Type B pancreatic cell (in vitro differentiated cells): Measurements from ENCODE around the gene CFAP99. TPM values are rescaled to one million over a fixed set of nuclear protein-coding genes. Genes with fewer than 3 reads are reported as not detected.

Experiments used
- DNase-seq: peaks from one replicate; pipeline ENCODE4 v3.0.0; 2021; ENCODE audit warnings: mixed read lengths; ENCODE audit not compliant: unreplicated experiment; ENCODE audit errors: extremely low spot score
- H3K27ac Mint-ChIP-seq: 2 replicates; pipeline ENCODE4 v1.8.0; 2021; ENCODE audit warnings: mild to moderate bottlenecking, mixed read lengths
- H3K27me3 Mint-ChIP-seq: 2 replicates; pipeline ENCODE4 v1.8.0; 2021; ENCODE audit warnings: mixed read lengths
- H3K36me3 Mint-ChIP-seq: 2 replicates; pipeline ENCODE4 v1.8.0; 2021; ENCODE audit warnings: mixed read lengths
- H3K4me1 Mint-ChIP-seq: one replicate; pipeline ENCODE4 v1.8.0; 2021; ENCODE audit warnings: mixed read lengths; ENCODE audit not compliant: unreplicated experiment
- H3K4me3 Mint-ChIP-seq: 2 replicates; pipeline ENCODE4 v1.8.0; 2021; ENCODE audit warnings: mild to moderate bottlenecking, mixed read lengths
- H3K9me3 Mint-ChIP-seq: 2 replicates; pipeline ENCODE4 v1.8.0; 2021; ENCODE audit warnings: mixed read lengths
- total RNA-seq: library from RNA; stranded (reverse); gene quantifications from 2 replicates; pipeline ENCODE4 v1.2.1, GENCODE V29; 2021; ENCODE audit warnings: low replicate concordance
- TF ChIP-seq, protein P1 (sequence below): fragments of 200-600 bp; sonication (generic); conservative IDR thresholded peaks from 2 replicates; pipeline ENCODE4 v1.5.0; 2021; ENCODE audit warnings: antibody characterized with exemption, mild to moderate bottlenecking

Gene CFAP99
- total RNA-seq, 1 donor from 2014 or later = 1.1 TPM

DNA sequence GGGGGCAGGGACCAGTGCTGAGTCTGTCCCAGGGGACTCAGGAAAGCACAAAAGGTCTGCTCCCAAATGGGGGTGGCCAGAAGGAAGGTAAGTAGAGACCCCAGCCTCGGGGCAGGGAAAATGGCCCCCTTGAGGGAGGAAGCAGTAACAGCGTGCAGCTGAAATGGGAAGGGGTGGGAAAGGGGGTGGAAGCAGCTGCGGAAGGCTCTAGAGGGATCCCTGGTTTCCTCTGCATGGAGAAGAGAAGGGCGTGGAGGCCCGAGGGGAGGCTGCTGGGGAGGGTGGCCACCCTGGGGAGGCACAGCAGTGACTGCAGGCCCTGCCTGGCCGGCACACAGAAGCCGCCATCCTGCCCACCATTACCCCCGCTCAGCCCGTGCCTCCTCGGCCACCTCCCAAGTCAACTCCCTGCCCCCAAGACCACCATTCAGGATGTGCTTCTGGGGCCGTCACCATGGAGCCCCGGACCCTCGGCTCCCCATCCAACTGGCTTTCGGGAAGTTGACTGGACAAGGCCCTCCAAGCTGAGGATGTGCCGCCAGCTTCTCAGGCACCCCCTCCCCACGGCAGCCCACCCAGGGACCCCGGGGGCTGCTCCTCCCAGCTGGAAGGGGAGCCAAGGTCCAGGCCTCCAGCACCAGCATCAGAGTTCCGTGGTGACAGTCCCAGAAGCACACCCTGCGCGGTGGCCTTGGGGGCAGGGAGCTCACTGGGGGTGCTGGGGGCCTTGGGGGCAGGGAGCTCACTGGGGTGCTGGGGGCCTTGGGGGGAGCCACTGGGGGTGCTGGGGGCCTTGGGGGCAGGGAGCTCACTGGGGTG is 23.6 kb downstream of the CFAP99 start:
- TF ChIP-seq, protein P1, sequence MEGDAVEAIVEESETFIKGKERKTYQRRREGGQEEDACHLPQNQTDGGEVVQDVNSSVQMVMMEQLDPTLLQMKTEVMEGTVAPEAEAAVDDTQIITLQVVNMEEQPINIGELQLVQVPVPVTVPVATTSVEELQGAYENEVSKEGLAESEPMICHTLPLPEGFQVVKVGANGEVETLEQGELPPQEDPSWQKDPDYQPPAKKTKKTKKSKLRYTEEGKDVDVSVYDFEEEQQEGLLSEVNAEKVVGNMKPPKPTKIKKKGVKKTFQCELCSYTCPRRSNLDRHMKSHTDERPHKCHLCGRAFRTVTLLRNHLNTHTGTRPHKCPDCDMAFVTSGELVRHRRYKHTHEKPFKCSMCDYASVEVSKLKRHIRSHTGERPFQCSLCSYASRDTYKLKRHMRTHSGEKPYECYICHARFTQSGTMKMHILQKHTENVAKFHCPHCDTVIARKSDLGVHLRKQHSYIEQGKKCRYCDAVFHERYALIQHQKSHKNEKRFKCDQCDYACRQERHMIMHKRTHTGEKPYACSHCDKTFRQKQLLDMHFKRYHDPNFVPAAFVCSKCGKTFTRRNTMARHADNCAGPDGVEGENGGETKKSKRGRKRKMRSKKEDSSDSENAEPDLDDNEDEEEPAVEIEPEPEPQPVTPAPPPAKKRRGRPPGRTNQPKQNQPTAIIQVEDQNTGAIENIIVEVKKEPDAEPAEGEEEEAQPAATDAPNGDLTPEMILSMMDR = no peak

DNA sequence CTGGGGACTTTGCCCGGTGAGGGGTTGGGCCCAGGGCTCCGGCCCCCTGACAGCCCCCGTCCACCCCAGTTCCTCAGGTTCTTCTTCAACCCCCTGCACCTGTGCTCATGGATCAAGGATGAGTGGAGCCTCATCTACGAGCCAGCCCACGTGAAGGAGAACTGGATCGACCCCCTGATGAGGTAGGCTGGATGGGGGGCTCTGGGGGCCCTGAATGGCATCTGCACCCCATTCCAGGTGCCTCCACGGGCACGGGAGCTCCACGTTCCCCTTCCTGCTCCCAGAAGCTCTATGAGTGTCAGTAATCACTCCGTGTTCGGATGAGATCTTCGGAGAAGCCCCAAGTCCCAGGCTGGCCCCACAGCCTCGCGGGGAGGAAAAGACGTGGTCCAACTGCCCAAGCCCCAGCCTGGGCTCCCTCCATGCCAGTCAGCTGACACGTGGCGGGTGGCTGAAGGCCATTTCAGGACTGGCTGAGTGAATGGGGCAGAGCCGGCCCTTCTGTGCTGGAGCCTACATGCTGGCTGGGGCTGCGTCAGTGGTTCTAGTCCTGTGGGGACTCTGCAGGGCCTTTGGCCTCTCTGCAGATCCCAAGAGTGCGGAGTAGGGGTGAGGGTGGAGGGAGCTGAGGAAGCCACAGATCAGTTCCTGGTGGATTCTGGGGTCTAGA is 24.4 kb downstream of the CFAP99 start:
- Mint-ChIP-seq H3K27me3 (no peaks in the 10 kb centered on the region), H3K4me3 (no peak overlapping the region), H3K36me3 (no peaks in the 10 kb centered on the region), H3K4me1 (no peaks in the 10 kb centered on the region), H3K27ac (no peak overlapping the region), H3K9me3 (no peaks in the 10 kb centered on the region)
- DNase-seq = no peak
- TF ChIP-seq, protein P1 = no peak

More for the DNA sequence above, 23.6 kb downstream of the CFAP99 start:
- H3K4me3 Mint-ChIP-seq = no peak overlapping the region
- peak; percentile 67 for DNase-seq
- H3K9me3 Mint-ChIP-seq = no peaks in the 10 kb centered on the region
- no peak overlapping the region for H3K27ac Mint-ChIP-seq
- no peaks in the 10 kb centered on the region for H3K27me3 Mint-ChIP-seq
- H3K36me3 Mint-ChIP-seq = no peaks in the 10 kb centered on the region
- H3K4me1 Mint-ChIP-seq = no peaks in the 10 kb centered on the region

DNA sequence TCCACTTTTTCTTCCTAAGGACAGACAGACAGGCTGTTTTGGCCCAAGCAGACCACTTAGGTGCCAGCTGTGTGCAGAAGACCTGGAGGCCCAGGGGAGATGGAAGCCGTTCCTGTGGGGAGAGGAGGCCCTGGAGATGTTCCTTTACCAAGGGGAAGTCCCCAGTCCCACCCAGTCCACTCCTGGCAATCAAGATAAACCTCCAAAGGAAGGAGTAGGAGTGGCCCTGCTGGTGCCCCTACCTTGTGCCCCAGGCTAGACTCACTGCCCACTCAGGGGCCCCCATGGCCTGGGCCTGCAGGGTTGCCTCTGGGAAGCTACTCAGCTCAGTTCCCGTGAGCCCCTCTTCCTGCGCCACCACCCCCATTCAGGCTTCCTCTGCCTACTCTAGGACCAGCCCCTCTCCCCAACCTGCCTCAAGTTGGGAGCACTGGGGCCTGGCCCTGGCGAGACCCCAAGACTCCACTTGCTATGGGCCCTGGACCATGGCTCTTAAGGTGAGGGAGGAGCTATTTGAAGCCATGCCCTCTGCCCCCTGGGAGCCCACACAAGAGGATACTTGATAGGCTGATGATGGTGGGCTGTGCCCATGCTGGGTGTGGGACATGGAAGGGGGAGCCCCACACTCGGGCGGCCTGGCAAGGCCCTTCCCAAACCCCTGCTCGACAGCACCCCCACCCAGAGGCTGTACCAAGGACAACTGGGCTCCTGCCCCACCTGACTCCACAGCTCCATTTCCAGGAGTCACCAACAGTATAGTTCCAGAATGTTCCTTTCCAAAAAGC is 25.4 kb downstream of the CFAP99 start:
- H3K4me3 Mint-ChIP-seq = no peak overlapping the region
- no peaks in the 10 kb centered on the region for H3K36me3 Mint-ChIP-seq
- TF ChIP-seq, protein P1 = no peak
- no peaks in the 10 kb centered on the region for H3K9me3 Mint-ChIP-seq
- DNase-seq = no peak
- no peaks in the 10 kb centered on the region for H3K27me3 Mint-ChIP-seq
- H3K27ac Mint-ChIP-seq = no peak overlapping the region
- H3K4me1 Mint-ChIP-seq = no peaks in the 10 kb centered on the region

DNA sequence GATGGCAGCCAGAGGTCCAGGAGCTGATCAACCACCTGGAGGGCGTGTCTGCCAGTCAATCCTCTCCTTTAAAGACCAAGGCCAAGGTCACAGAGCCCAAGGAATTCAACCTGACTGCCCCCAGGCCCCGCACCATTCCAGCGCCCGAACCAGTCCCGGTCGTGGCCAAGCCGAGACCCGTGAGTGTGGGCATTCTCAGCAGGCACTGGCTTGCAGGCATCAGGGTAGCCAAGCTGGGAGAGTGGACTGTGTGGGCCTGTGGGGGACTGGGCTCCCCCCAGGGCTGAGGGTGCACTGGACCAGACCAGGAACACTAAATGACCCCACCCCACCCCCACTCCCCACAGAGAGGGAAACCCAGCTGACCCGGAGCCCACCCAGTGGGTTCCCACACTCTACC is 26.4 kb downstream of the CFAP99 start:
- Mint-ChIP-seq H3K27me3 (no peaks in the 10 kb centered on the region), H3K9me3 (no peaks in the 10 kb centered on the region), H3K4me3 (no peak overlapping the region), H3K36me3 (no peaks in the 10 kb centered on the region), H3K4me1 (no peaks in the 10 kb centered on the region), H3K27ac (no peak overlapping the region)
- peak; percentile 62 for DNase-seq
- TF ChIP-seq, protein P1 = no peak

DNA sequence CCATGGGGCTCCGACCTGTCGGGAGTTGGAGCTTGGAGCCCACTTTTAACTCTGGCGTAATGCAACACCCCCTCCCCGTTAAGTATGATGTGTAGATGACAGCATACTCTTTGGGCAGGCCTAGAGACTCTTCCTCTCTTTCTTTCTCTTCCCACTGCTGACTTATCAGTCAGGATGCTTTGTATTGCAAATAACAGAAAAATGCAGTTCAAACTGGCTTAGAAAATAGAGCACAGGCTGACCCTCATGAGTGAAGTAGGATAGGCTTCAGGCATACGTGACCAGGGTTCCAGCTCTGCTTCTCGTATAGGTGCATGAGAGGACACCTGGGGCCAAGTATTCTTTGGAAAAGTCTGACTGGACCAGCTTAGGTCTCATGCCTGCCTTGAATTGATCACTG is 26.8 kb downstream of the CFAP99 start:
- no peak for DNase-seq
- TF ChIP-seq, protein P1 = no peak
- no peak overlapping the region for H3K4me3 Mint-ChIP-seq
- no peak overlapping the region for H3K27ac Mint-ChIP-seq
- no peaks in the 10 kb centered on the region for H3K4me1 Mint-ChIP-seq
- H3K9me3 Mint-ChIP-seq = no peaks in the 10 kb centered on the region
- no peaks in the 10 kb centered on the region for H3K27me3 Mint-ChIP-seq
- H3K36me3 Mint-ChIP-seq = no peaks in the 10 kb centered on the region
